ENCODE results near the gene MISP.
A peak's percentile ranks its signal among the peaks of the same experiment; 100 is the strongest.

Gene MISP

DNA sequence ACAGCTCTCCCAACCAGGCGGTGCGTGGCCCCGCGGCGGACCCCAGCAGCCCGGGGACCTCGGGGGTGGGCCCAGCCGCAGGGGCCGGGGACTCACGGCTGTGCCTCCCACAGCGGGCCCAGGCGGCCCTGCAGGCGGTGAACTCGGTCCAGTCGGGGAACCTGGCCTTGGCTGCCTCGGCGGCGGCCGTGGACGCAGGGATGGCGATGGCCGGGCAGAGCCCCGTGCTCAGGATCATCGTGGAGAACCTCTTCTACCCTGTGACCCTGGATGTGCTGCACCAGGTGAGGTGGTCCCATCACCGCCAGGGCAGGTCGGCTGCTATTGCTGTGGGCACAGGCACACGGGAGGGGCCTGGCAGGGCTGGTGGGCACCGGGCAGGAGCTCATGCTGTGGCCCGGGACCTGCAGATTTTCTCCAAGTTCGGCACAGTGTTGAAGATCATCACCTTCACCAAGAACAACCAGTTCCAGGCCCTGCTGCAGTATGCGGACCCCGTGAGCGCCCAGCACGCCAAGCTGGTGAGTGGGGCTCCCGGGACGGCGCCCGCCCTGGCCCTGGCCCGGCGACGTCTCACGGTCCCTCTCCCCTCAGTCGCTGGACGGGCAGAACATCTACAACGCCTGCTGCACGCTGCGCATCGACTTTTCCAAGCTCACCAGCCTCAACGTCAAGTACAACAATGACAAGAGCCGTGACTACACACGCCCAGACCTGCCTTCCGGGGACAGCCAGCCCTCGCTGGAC, 53.7 kb downstream of the MISP start:
- Histone ChIP-seq H3K4me3 (ENCODE audit: low read depth in 1 of 2, low read length in 2 of 2) (no peak overlapping the region), H3K9ac (ENCODE audit: low read depth, low read length) (no peak overlapping the region), H3K9me3 (ENCODE audit: insufficient read depth, low read length, severe bottlenecking) (no peaks in the 10 kb centered on the region), H3K27ac (ENCODE audit: low read length) (no peak overlapping the region), H3K27me3 (ENCODE audit: insufficient read depth, low read length, poor library complexity) (no peaks in the 10 kb centered on the region), H2AFZ (ENCODE audit: low read depth, low read length) (no peak overlapping the region), H3K79me2 (ENCODE audit: insufficient read depth, low read length) (peaks cover 97% of the 10 kb centered on the region), H3K36me3 (ENCODE audit: insufficient read depth, low read length) (peaks cover 99% of the 10 kb centered on the region), H4K20me1 (ENCODE audit: insufficient read depth, low read length) (peaks cover 98% of the 10 kb centered on the region), H3K4me1 (ENCODE audit: insufficient read depth, low read length) (peaks cover 29% of the 10 kb centered on the region), H3K4me2 (ENCODE audit: insufficient read depth, low read length) (no peak overlapping the region)
- ATAC-seq (ENCODE audit: insufficient read depth, low read depth) (no peak), DNase-seq (no peak)
- TF ChIP-seq CTCF (IDR thresholded peaks at IDR 0.05; ENCODE audit: borderline replicate concordance, extremely low read depth, low read length, poor library complexity, severe bottlenecking) = no peak
- TF ChIP-seq EZH2 (IDR thresholded peaks at IDR 0.05; ENCODE audit: borderline replicate concordance, low read depth, low read length, severe bottlenecking) = no peak

DNA sequence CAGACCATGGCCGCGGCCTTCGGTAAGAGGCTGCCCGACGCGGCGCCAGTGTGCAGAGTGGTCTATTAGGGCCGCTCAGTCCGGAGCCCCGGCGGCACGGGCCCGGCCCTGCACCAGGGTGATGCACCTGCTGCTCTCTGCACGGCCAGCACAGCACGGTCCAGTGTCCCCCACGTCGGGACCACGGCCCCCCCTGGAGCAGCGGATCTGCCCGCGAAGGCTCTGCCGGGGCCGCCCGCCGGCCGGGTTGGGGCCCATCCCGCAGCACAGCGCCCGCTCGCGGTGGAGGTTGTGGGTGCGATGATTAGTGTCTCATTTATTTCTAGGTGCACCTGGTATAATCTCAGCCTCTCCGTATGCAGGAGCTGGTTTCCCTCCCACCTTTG, 54.2 kb downstream of the MISP start:
- no peak overlapping the region for H3K4me2 ChIP-seq (ENCODE audit: insufficient read depth, low read length)
- H3K9me3 ChIP-seq (ENCODE audit: insufficient read depth, low read length, severe bottlenecking) = no peaks in the 10 kb centered on the region
- peaks cover 98% of the 10 kb centered on the region for H4K20me1 ChIP-seq (ENCODE audit: insufficient read depth, low read length)
- H3K4me1 ChIP-seq (ENCODE audit: insufficient read depth, low read length) = peaks cover 23% of the 10 kb centered on the region
- no peak for ATAC-seq (ENCODE audit: insufficient read depth, low read depth)
- no peaks in the 10 kb centered on the region for H3K27me3 ChIP-seq (ENCODE audit: insufficient read depth, low read length, poor library complexity)
- H3K9ac ChIP-seq (ENCODE audit: low read depth, low read length) = no peak overlapping the region
- no peak overlapping the region for H3K4me3 ChIP-seq (ENCODE audit: low read depth in 1 of 2, low read length in 2 of 2)
- no peak for DNase-seq
- TF ChIP-seq EZH2 (IDR thresholded peaks at IDR 0.05; ENCODE audit: borderline replicate concordance, low read depth, low read length, severe bottlenecking) = no peak
- peak; percentile 23 for TF ChIP-seq CTCF (IDR thresholded peaks at IDR 0.05; ENCODE audit: borderline replicate concordance, extremely low read depth, low read length, poor library complexity, severe bottlenecking)
- H3K36me3 ChIP-seq (ENCODE audit: insufficient read depth, low read length) = peaks cover 99% of the 10 kb centered on the region
- H3K27ac ChIP-seq (ENCODE audit: low read length) = no peak overlapping the region
- peaks cover 96% of the 10 kb centered on the region for H3K79me2 ChIP-seq (ENCODE audit: insufficient read depth, low read length)
- no peak overlapping the region for H2AFZ ChIP-seq (ENCODE audit: low read depth, low read length)

DNA sequence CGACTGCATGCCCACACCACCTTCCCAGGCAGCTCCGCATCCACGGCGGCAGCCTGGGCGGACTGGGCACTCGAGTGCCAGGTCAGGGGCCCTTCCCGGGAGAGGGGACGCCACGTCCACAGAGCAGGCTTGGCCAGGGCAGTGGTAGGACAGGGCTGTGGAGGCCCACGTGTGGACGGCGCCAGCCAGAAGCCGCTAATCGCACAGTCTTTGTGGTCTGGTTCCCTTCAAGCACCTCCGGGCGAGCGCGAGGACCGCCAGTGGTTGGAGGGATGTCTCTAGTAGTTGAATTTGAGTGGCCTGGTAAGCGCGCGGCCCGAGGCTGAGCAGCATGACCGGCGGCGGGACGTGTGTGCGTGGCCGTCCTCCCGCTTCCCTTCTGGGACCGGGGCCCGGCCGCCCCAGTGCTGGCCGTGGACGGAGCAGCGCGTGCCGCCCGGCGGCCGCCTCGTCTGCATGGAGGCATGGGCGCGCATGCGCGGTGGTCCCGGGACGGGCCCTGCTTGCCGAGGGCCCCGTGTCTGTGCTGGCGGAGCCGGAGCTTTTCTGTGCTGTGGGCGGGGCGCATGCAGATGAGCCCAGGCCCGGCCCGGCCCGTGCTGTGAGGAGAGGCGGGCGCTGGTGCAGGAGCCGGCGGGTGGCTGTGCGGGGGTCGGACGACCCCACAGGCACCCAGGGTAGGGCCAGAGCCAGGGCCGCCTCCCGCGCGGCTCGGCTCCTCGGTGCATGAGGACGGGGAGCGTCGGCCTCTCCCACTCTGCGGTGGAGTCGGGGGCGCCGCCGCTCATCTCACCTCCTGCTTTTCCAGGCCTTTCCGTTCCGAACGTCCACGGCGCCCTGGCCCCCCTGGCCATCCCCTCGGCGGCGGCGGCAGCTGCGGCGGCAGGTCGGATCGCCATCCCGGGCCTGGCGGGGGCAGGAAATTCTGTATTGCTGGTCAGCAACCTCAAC, 55.0 kb downstream of the MISP start:
- no peaks in the 10 kb centered on the region for H3K27me3 ChIP-seq (ENCODE audit: insufficient read depth, low read length, poor library complexity)
- no peak for ATAC-seq (ENCODE audit: insufficient read depth, low read depth)
- H3K9ac ChIP-seq (ENCODE audit: low read depth, low read length) = no peak overlapping the region
- no peaks in the 10 kb centered on the region for H3K9me3 ChIP-seq (ENCODE audit: insufficient read depth, low read length, severe bottlenecking)
- no peak overlapping the region for H3K27ac ChIP-seq (ENCODE audit: low read length)
- H3K79me2 ChIP-seq (ENCODE audit: insufficient read depth, low read length) = peaks cover 90% of the 10 kb centered on the region
- peaks cover 97% of the 10 kb centered on the region for H4K20me1 ChIP-seq (ENCODE audit: insufficient read depth, low read length)
- H3K4me2 ChIP-seq (ENCODE audit: insufficient read depth, low read length) = no peak overlapping the region
- peaks cover 99% of the 10 kb centered on the region for H3K36me3 ChIP-seq (ENCODE audit: insufficient read depth, low read length)
- no peak for DNase-seq
- no peak overlapping the region for H2AFZ ChIP-seq (ENCODE audit: low read depth, low read length)
- H3K4me1 ChIP-seq (ENCODE audit: insufficient read depth, low read length) = peaks cover 16% of the 10 kb centered on the region
- H3K4me3 ChIP-seq (ENCODE audit: low read depth in 1 of 2, low read length in 2 of 2) = no peak overlapping the region
- TF ChIP-seq EZH2 (IDR thresholded peaks at IDR 0.05; ENCODE audit: borderline replicate concordance, low read depth, low read length, severe bottlenecking) = no peak
- no peak for TF ChIP-seq CTCF (IDR thresholded peaks at IDR 0.05; ENCODE audit: borderline replicate concordance, extremely low read depth, low read length, poor library complexity, severe bottlenecking)

All from DND-41 (cell line).